ENCODE results near the gene DYNLT4. TPM values are rescaled to one million over a fixed set of nuclear protein-coding genes. Genes with fewer than 3 reads are reported as not detected.
"Not testable (repeated sequence)": the region's sequence is repeated elsewhere in the genome, so short reads cannot be mapped to it uniquely, and the experiment has no call there.

The DYNLT4 gene
- total RNA-seq, 1 donor from 2014 or later, result not detected

GRCh38 chr1:44808063-44808937, 1.1 kb upstream of the DYNLT4 start, which contains the start of gene BTBD19:
TSS of gene BTBD19 (plus strand) at chr1:44808523. CDS start at chr1:44808821, 298 bp downstream.
- peak; percentile 95 for DNase-seq

GRCh38 chr1:44807364-44808062, 362 bp upstream of the DYNLT4 start:
- peak; percentile 100 for DNase-seq

DNA sequence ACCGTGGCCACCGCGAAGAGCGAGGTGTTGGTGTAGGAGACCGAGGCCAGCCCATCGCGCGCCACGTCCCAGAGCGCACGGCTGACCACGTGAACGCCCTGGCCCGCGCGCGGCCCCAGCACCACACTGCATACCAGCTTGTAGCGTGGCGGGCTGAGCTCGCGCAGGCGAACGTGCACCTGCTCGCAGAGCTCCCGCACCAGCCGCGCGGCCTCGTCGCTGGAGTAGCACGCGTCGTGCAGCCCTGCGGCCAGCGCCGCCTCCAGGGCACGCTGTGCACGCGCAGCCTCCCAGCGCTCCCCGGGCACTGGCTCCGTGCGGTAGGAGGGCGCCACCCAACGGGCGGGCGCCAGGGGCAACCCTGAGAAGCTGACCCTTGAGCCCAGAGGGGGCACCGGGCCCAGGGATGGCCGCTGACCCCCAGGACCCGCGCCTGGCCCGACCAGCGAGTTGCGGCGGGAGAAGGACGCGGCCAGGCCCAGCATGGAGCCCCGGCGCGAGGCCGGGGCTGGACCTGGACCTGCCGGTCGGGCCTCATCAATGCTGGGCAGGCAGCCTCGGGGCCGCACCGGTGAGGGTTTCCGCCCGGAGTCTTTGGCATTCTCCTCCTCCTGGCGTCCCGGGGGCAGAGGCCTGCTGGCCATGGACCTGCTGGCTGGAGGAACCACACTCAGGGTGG, 987 bp downstream of the DYNLT4 start:
- no peak for DNase-seq

GRCh38 chr1:44805311-44806024, 1.7 kb downstream of the DYNLT4 start:
- no peak for DNase-seq

DNA sequence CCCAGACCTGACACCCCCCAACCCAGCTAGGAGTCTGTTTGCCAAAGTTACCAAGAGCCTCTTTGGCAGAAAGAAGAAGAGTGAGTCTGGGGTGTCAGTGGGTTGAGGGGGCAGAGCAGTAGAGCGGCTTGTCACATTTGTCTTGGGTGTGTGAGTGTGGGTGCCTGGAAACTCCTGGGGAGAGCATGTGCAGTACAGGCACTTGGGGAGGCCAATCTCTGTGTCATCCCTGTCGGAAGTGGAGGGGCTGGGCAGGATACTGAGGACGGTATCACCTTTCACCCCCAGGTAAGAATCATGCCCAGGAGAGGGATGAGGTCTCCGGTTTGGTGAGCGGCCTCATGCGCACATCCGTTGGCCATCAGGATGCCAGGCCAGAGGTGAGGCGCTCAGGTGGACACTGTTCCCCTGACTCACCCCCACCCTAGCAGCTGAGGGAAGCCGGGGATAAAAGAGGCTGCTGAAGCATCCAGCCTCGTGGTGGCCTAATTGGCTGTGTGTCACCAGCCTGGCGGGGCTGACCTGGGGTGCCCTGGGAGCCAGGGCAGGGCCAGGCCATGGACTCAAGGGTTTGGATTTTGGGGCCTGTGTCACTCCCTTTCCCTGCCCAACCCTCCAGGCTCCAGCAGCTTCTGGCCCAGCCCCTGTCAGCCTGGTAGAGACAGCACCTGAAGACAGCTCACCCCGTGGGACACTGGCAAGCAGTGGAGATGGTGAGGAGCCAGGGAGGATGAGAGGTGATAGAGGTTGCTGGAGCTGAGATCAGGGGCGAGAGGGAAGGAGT, 3.6 kb downstream of the DYNLT4 start:
- DNase-seq, result no peak

DNA sequence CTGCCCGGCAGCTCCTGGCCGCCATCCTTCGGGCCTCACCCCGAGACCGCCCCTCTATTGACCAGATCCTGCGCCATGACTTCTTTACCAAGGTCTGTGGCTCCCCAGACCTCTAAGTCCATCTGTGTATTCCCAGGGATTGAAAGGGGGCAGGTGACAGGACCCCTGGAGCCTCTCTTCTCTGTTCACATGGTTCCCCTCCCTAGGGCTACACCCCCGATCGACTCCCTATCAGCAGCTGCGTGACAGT, 4.2 kb downstream of the DYNLT4 start:
- no peak for DNase-seq

GRCh38 chr1:44802306-44803061, 4.7 kb downstream of the DYNLT4 start:
- no peak for DNase-seq

GRCh38 chr1:44801491-44802305, 5.5 kb downstream of the DYNLT4 start:
- DNase-seq, result peak; percentile 34

DNA sequence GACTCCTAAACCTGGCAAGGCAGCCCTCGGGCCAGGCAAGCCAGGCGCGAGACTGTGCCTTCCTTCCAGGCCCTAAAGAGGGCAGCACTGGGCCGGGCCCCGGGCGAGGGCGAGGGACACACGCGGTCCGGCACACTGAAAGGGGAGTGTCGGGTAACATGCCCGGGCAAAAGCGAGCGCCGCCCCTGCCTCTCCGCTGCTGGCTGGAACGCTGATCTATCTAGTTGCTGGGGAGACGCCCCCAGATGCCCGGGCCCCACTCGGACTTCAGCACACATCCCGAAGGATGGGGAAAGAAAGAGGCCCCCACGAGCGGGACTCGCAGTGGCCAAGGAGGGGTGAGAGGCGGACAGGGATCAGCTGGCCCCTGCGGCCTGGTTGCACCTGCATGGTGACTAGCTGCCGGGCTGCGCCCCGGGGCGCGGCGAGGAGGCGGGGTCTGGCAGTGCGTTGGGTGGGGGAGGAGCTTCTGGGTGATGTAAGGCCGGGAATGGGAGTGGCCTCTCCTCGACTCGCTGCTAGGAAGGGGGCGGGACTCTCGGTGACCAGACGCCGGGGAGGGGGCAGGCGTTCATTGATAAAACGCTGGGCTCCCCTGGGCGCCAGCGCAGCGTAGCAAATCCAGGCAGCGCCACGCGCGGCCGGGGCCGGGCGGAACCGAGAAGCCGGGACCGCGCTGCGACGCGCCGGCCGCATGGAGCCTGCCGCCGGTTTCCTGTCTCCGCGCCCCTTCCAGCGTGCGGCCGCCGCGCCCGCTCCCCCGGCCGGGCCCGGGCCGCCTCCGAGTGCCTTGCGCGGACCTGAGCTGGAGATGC, 7.2 kb downstream of the DYNLT4 start, which contains the start of gene PLK3:
PLK3 (plus strand) TSS at position 608 of the 815 bp plus-strand sequence; CDS start at position 695, 87 bp downstream.
- DNase-seq, result peak; percentile 99

GRCh38 chr1:44798481-44799365, 8.4 kb downstream of the DYNLT4 start:
- no peak for DNase-seq

DNA sequence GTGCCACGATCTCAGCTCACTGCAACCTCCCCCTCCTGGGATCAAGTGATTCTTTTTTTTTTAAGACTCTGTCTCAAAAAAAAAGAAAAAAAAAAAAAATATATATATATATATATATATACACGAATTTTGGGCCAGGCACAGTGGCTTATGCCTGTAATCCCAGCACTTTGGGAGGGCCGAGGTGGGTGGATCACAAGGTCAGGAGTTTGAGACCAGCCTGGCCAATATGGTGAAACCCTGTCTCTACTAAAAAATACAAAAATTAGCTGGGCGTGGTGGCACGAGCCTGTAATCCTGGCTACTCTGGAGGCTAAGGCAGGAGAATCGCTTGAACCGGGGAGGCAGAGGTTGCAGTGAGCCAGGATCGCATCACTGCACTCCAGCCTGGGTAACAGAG, 9.3 kb downstream of the DYNLT4 start:
- not testable (repeated sequence) for DNase-seq

GRCh38 chr1:44792736-44793502, 14.2 kb downstream of the DYNLT4 start:
- DNase-seq, result no peak

- no peak for DNase-seq
These were observed 16.0 kb downstream of the DYNLT4 start for GRCh38 chr1:44790968-44791801.

DNA sequence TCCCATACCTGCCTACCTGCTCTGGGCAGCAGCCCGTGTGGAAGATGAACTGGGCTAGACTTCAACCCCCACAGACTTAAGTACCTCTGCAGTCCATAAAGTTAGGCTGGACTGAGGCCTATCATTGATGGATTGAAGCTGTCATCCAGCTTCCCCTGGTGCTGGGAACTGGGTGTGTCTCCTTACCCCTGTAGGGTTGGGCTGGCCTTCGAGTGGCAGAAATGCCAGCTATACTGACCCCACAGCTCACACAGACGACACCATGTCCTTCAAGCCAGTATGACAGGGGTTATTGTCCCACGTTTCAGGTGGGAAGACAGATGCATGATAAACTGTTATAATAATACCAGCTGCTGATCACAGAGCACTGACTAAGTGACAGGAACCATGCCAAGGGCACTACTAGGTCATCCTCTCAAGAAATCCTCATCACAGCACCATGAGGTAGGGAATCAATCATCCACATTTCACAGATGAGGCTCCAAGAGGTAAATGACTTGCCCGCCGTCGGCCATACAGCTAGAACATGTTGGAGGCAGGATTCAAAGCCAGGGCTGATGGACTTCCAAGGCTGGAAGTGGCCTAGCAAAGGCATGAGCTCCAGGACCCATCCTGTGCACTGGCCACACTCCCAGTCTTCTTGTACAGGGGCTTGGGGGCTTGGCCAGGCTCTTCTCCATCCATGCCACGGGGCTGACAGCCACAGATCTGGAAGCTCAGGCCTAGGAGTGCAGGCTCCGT, 18.9 kb downstream of the DYNLT4 start, which contains the start of gene BEST4:
BEST4 (minus strand) TSS at position 51 of the 741 bp plus-strand sequence. CDS start 465 bp downstream, outside the sequence.
- no peak for DNase-seq

DNA sequence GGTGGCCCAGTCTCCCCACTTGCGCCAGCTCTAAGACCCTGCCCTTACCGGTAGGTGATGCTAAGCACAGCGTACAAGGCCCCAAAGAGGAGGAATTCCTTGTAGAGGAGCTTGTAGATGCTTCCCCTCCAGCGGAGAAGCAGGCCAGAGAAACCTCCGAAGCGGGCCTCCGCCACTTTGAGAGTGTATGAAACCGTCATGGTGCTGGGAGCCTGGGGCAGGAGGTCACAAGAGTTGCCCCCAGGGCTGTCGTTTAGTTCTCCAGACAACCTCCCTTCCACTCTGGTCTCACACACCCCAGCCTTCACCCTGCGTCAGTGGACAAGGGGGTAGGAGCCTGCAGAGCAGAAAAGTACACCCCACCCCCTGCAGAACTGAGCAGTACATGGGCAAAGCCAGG, 19.6 kb downstream of the DYNLT4 start:
- no peak for DNase-seq
